Measurements from ENCODE around the gene DSCAML1.

DSCAML1 gene

GRCh38 chr11:117654281-117655255, 142.4 kb downstream of the DSCAML1 start:
- DNase-seq, result peak; percentile 44

DNA sequence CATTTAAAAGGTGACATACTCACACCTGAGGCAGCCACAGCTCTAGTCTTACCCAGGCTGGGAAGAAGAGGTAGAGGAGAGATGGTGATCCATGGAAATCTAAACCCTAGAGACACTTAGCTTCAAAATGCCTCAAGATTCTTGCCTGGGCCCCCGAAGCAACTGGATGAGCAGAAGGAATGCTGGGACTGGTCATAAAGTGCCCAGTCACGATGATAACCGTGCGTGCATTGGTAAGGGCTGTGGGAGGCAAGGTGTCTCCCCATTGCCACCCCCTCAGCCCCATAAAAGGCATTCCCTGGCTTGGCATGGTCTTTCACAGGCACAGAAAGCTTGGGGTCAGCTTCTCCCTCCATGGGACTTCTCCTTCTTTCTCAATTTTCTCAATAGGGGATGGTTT, 144.5 kb downstream of the DSCAML1 start:
- no peak for DNase-seq

GRCh38 chr11:117649296-117650055, 147.5 kb downstream of the DSCAML1 start:
- no peak for DNase-seq

DNA sequence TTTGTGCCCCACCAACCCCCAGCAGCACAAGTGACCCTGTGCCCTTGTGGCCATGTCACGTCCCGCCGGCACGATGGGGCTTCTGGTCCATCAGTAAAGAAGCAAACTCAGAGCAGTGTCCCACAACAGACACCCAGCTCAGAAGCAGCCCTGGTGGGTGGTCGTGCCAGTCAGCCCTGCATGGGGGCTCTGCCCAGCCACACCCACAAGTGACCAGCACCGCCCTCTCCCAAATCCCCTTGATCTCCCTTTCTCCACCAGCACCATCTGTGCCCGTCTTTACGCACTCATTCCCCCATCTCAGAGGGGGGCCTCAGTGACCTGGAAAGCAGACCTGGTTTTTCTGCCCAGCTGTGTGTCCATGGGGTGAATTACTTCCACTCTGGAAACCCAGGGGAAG, 149.1 kb downstream of the DSCAML1 start:
- DNase-seq, result no peak

- no peak for DNase-seq
These were observed 149.8 kb downstream of the DSCAML1 start for GRCh38 chr11:117647207-117647606.

GRCh38 chr11:117646411-117646810, 150.6 kb downstream of the DSCAML1 start:
- DNase-seq, result no peak

DNA sequence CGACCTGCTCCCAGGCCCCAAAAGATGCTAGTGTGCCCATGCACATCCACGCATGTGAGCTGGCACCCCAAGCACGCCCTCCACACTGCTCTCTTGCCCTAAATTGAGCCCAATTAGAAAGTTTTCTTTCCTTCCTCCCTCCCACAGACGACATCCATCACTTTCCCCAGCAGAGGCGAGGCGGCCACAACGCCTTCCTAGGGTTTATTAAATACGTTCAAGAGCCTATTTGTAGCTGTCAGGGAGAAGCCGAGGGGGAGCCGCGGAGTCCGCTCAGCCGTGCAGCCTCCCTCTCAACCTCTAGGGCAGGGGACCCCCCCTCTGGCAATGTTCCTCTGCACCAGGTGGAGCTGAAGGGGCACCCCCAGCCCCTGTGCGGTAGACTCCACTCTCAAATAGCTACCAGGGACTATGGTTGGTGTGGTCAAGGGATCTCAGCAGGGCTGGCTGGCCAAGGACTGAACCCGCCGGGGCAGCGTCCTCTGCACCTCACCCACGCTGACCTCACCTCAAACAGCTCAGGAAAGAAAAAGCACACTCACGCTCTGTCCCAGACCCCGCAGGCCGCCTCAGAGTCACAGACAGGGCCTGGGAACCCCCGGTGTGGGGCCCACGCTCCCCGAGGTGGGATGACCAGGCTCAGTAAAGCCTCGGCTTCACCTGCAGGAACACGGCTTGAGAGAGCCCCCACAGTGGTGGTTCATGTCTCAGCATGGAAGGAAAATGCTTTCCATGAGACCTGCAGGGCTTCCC, 152.4 kb downstream of the DSCAML1 start:
- no peak for DNase-seq

DNA sequence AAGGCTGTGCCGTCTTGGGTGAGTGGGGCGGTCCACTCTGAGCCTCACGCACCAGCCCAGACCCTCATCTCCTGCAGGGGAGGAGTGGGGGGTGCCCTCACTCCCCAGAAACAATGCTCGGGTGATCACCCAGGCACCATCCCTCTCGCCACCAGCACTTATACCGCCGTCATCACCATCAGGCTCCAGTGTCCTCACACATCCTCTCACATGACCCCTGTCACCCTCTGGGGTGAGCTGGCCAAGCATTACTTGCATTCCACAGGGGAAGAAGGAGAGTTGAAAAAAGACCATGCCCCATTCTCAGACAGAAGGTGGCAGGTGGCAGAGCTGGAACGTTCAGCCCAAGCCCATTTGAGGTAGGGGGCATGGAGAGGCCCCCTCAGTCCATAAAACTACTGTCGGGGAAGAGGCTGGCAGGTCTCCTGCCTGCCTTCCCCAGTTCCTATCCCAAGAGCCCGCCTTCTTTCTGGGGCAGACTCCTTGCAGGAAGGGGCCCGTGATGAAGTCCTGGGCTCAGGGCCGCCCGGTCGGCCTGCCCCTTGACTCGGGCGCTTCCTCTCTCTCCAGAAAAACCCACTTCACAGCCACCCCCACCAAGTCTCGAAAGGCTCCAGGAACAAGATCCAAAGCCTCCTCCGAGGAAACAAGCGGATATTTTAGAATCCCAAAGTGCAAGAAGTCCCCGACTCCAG, 153.3 kb downstream of the DSCAML1 start:
- DNase-seq, result no peak

DNA sequence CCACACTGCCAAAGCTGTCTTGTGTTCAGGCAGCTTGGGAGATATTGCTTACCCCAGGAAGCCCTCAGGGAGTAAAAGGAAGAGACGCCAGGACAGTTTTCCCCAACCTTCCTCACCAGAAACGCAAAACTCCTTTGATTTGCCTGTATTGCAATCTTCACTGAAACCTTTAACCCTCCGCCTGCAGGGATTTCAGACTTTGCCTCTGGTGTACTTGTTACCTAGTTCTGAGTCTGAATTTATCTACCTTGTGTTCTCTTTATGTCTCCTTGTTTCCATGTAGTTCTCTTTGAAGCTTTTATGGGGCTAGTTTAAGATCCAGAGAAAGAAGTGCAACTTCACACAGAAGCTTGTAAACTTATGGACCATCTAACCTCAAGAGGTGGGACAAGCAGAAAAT, 154.2 kb downstream of the DSCAML1 start:
- no peak for DNase-seq

DNA sequence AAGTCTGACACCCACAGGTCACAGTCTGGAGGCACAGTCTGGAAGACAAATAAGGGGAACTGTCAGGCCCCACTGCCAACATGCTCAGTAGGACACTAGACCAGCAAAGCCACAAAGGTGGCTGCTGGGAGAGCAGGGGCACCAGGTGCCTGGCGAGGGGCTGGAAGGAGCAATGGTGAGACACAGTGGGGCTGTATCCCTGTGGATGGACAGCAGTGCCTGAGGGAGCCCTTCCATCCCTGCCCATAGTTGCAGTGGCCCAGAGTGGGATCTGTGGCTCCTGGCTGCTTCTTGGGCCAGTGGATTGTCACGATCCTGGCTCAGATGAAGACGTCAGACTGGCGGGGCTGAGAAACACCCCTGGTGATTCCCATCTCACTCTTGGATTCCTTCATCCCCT, 154.6 kb downstream of the DSCAML1 start:
- DNase-seq, result no peak

DNA sequence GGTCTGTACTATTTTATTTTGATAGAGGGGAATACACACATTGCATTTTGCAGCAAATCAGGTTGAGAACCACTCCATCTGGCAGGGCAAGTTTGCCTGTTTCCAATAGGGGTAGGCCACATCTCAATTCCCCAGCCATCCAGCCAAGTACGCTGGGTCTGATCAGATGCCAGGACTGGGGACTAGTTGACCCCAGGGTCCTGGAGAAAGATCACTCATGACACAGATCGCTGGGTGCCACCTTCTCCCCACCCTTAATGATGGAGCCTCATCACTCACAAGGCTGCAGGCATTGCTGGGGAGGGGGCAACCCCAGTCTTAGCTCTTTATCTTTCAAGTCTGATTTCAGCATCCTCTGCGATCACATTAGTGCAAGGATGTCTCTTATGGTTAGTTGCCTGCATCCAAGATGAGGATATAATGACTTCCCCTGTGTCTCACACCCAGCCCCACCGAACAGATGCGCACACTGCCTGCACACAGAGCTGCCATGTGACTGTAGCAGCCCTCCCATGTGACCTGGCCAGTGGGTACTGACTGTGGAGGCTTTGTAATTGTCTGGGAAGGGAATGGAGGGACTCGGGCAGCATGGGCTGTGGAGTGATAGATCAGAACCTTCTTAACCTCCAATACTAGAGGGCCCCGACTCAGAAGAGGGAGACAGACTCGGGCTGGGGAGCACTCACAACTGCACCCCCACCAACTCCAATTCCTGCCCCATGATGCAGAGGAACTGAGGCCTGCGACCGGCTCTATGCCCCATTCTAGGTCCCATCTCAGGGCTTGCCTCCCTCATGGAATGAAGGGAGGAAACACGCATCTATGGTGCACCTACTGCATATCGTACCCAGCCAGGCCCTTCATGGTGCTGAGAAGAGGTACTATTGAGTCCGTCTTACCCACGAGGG, 155.8 kb downstream of the DSCAML1 start:
- no peak for DNase-seq

- no peak for DNase-seq
These were observed 157.0 kb downstream of the DSCAML1 start for GRCh38 chr11:117640041-117640440.

DNA sequence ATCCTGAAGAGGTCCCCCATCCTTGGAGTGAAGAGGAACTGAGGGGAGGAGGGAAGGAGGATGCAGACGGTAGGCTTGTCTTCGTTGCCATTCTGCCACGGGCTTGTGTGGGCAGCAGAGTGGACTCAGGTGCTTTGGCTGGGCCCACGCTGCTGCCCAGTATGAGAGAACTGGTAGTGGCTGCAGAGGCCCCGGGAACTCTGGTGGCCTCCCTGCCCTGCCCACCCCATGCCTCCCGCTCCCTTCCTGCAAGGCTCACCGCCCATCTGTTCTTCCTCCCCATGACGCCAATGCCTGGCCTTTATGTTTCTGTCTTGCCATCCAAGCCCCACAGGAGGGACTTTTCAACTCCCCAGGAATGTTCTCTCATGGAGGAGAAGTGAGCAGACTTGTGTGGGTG, 157.4 kb downstream of the DSCAML1 start:
- DNase-seq, result no peak

GRCh38 chr11:117638911-117639543, 158.0 kb downstream of the DSCAML1 start:
- no peak for DNase-seq

- peak; percentile 34 for DNase-seq
These were observed 162.0 kb downstream of the DSCAML1 start for GRCh38 chr11:117634756-117635603.

DNA sequence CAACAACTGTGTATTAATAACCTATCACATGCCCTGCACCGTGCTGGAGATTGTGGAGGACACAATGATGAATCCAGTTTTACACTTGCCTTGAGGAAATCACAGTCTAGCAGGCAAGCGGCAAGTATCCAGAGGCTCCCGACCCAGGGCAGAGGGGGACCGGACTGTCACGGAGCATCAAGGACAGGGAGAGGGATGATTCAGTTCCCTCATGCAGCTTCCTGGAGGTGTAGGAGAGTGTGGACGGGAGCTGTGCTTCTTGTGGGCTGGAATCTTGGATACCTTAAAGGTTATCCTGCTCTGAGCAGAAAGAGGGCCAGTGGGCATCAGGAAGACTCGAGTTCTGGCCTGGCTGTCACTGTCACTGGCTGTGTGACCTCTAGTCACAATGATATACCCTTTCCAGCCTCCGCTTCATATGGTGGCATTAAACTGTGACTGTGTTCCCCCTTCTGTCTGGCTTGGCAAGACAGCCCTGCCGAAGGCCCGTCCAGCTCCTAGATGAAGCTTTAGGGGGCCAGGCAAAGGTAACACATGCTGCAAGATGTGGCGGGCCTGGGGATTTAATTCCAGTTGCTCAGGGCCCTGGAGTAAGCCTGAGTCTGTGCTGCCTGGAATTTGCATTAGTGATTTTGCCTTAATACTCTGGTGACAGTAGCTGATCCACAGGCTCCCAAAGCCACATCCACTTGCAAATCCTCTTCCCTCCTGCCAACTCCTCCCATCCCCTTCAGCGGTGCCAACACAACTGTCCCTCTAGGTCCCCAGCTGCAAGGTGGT, 162.8 kb downstream of the DSCAML1 start:
- no peak for DNase-seq

- DNase-seq, result no peak
These were observed 163.7 kb downstream of the DSCAML1 start for GRCh38 chr11:117633186-117633754.

DNA sequence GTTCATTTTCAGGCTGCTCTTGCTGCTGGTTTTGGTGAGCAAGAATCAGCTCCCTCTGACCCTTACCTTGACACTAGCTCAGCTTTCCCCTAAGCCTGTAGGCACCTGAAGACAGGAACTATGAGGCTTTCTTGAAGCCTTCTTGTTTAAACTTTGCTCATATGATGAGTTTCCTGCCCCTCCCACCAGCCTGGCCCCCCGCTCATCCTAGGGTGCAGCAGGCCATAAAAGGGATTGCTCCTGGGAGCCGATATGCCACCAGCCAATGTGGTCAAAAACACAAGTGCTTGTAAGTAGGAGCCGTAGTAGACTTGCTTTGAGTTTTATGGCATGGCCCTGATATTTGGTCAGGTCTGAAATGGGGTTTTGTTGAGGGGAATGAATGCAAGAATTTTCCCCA, 164.7 kb downstream of the DSCAML1 start:
- DNase-seq, result no peak

All from left hindlimb (tissue), 1 donor.